Lung (tissue), 12 donors: ENCODE data around the gene DGKB. TPM values are rescaled to one million over a fixed set of nuclear protein-coding genes. Genes with fewer than 3 reads are reported as not detected.

ENCODE experiments used
- ATAC-seq: fragments of 200-7000 bp; cut with Tn5 transposase; one replicate; pipeline ENCODE4 v1.9.1; 2020; ENCODE audit warnings: moderate number of reproducible peaks; ENCODE audit not compliant: insufficient read depth, low FRiP score
- DNase-seq, 3 donors: peaks; one replicate each; pipeline ENCODE4 v3.0.0-alpha.2; 2013 to 2017
- H3K27ac ChIP-seq, 2 donors: one replicate each; pipeline ENCODE4 v1.5.1; 2013; ENCODE audit warnings: mild to moderate bottlenecking in 2 of 2, moderate library complexity in 2 of 2, control low read depth in 1 of 2, inconsistent platforms in 1 of 2, low read depth in 1 of 2, low read length in 1 of 2
- H3K27me3 ChIP-seq, 3 donors: one replicate each; pipeline ENCODE4 v1.5.1; 2013; ENCODE audit warnings: low read length in 2 of 3; ENCODE audit not compliant: control insufficient read depth in 3 of 3, insufficient read depth in 3 of 3
- H3K36me3 ChIP-seq, 4 donors: one replicate each; pipeline ENCODE4 v1.5.1; 2013; ENCODE audit warnings: low read length in 4 of 4, mild to moderate bottlenecking in 1 of 4, moderate library complexity in 1 of 4; ENCODE audit not compliant: control insufficient read depth in 4 of 4, insufficient read depth in 4 of 4
- H3K4me1 ChIP-seq, 5 donors: one replicate each; pipeline ENCODE4 v1.5.1; 2013; ENCODE audit warnings: low read length in 5 of 5, mild to moderate bottlenecking in 2 of 5, moderate library complexity in 1 of 5; ENCODE audit not compliant: control insufficient read depth in 5 of 5, insufficient read depth in 5 of 5
- H3K4me3 ChIP-seq: one replicate; pipeline ENCODE4 v1.5.1; 2013; ENCODE audit warnings: mild to moderate bottlenecking, control low read depth, moderate library complexity
- H3K9ac ChIP-seq, 2 donors: one replicate each; pipeline ENCODE4 v1.5.1; 2013; ENCODE audit warnings: low read length in 2 of 2, control low read depth in 1 of 2; ENCODE audit not compliant: insufficient read depth in 1 of 2
- H3K9me3 ChIP-seq, 4 donors: one replicate each; pipeline ENCODE4 v1.5.1; 2013; ENCODE audit warnings: low read length in 3 of 4, mild to moderate bottlenecking in 1 of 4, moderate library complexity in 1 of 4; ENCODE audit not compliant: control insufficient read depth in 4 of 4, insufficient read depth in 3 of 4
- CTCF ChIP-seq: IDR thresholded peaks from 2 replicates; pipeline ENCODE4 v1.5.1; 2012; ENCODE audit warnings: mild to moderate bottlenecking; ENCODE audit errors: control extremely low read depth, extremely low read depth
- WGBS, 2 donors: extraction: QIAGEN DNeasy Blood & Tissue Kit; methylation state at CpG; one replicate each; pipeline ENCODE4 v1.1.7; 2013; 5-methylcytosine and 5-hydroxymethylcytosine counted together
- polyA plus RNA-seq, 2 donors: library from polyadenylated mRNA; stranded (reverse); fragments of 200-250 nt; gene quantifications; one replicate each; pipeline ENCODE4 v1.2.1, GENCODE V29; 2013
- total RNA-seq, 2 donors: library from RNA; depleted of rRNA in 1 of 2; stranded (reverse); fragments of >200 nt in 1 of 2; gene quantifications; one replicate each; pipeline ENCODE4 v1.2.1, GENCODE V29; 2014 to 2021
- donor health status: control.
- donor health status: control.
- donor health status: Bipolar disorder and iron deficiency.
- donor health status: healthy.
- donor health status: DM: yes; HTN: yes; CAD: no.

Gene DGKB
- total and polyA plus RNA-seq, 4 donors: under 0.01 to 0.57 (median 0.06) TPM; not detected in 1

GRCh38 chr7:14400271-14400670, 502.3 kb downstream of the DGKB start:
- Histone ChIP-seq H3K27ac (no peak overlapping the region), H3K36me3 (no peaks in the 10 kb centered on the region), H3K27me3 (no peaks in the 10 kb centered on the region), H3K9ac (no peak overlapping the region), H3K4me3 (no peak overlapping the region), H3K4me1 (peaks cover 0 to 7% (median 0%) of the 10 kb centered on the region in 5 donors), H3K9me3 (no peaks in the 10 kb centered on the region)
- no peak for TF ChIP-seq CTCF
- WGBS, 2 donors: 67% methylated on average over 3 of the region's 3 CpGs
- ATAC-seq (no peak), DNase-seq (no peak)

GRCh38 chr7:14398526-14398925, 504.0 kb downstream of the DGKB start:
- no peak for TF ChIP-seq CTCF
- Histone ChIP-seq H3K27ac (no peak overlapping the region), H3K27me3 (no peaks in the 10 kb centered on the region), H3K9ac (no peak overlapping the region), H3K9me3 (no peaks in the 10 kb centered on the region), H3K4me3 (no peak overlapping the region), H3K4me1 (peaks cover 0 to 7% (median 0%) of the 10 kb centered on the region in 5 donors), H3K36me3 (no peaks in the 10 kb centered on the region)
- DNase-seq (no peak), ATAC-seq (no peak)

GRCh38 chr7:14395860-14396259, 506.7 kb downstream of the DGKB start:
- H3K9ac ChIP-seq: no peak overlapping the region
- no peaks in the 10 kb centered on the region for H3K9me3 ChIP-seq
- no peaks in the 10 kb centered on the region for H3K27me3 ChIP-seq
- H3K27ac ChIP-seq: no peak overlapping the region
- DNase-seq (no peak), ATAC-seq (no peak)
- no peaks in the 10 kb centered on the region for H3K36me3 ChIP-seq
- no peak overlapping the region for H3K4me3 ChIP-seq
- TF ChIP-seq CTCF: no peak
- H3K4me1 ChIP-seq: peaks cover 0 to 6% (median 0%) of the 10 kb centered on the region in 5 donors

- Histone ChIP-seq H3K9ac (no peak overlapping the region), H3K4me3 (no peak overlapping the region), H3K27me3 (no peaks in the 10 kb centered on the region), H3K4me1 (no peaks in the 10 kb centered on the region), H3K9me3 (no peaks in the 10 kb centered on the region), H3K36me3 (no peaks in the 10 kb centered on the region), H3K27ac (no peak overlapping the region)
- 85 to 87% methylated on average over 2 of the region's 2 CpGs for WGBS, 2 donors
- DNase-seq: no peak
- TF ChIP-seq CTCF: no peak
- ATAC-seq: no peak
These were observed 507.8 kb downstream of the DGKB start for GRCh38 chr7:14394786-14395185.
